HG03139 (cell line): ENCODE results near the gene STAT3.
"Not testable (repeated sequence)": the region's sequence is repeated elsewhere in the genome, so short reads cannot be mapped to it uniquely, and the experiment has no call there.

Source experiments
- ATAC-seq: cut with Tn5 transposase; IDR thresholded peaks from one replicate; pipeline ENCODE4 v1.9.1; 2021; ENCODE audit not compliant: unreplicated experiment

The STAT3 gene

DNA sequence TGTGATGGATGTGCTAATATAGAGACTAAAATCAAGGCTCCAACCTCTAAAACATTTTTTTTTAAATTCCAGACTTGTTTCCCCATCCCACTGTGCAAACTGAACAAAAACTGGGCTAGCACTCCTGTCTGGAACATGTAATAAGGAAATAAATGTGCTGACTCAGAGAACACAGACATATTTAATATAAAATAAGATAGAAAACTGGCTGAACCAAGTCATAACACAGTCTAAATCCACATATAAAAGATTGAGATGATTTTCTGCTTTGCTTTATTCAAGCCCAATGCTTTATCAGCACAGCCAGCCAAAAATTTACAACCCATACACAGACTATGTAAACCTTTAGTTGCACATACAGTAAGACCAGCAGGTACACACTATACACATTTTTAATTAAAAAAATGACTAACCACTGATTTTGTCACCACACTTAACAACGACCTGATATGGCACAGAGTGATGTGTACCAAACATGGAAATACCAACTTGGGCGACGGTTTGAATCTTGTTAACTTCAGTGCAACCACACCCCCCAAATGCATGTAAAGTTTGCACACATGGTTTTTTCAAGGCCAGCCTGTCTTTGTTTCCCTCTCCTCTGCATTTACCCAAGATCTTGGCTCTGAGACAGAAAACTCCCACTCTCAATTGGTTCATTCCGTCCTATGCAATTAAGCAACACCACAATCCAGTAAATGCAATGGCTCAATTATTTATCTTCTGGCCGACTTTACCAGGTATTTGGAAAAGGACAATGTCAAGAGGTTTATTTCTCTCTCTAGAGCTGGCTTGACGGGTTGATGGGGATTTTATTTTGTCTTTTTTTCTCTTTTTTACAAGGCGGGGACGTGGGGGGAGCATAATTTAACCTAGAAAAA is 1.2 kb downstream of the STAT3 start:
- ATAC-seq, result no peak

DNA sequence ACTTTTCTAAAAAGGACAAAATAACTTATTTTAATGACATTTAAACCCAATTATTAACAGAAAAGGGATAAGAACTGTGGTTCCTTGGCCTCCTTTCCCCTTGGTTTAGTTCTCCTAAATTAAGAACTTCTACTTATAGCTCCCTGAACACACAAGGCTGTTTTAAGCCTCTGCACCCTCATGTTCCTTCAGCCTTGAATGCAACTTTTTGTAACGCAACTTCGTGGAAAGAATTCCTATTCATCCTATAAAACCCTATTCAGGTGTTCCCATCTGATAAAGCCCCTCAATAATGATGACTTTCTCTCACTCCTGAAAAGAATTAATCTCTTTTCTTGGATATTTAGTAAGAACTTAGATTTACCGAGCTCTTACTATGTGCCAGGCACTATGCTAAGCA is 6.3 kb downstream of the STAT3 start:
- no peak for ATAC-seq

DNA sequence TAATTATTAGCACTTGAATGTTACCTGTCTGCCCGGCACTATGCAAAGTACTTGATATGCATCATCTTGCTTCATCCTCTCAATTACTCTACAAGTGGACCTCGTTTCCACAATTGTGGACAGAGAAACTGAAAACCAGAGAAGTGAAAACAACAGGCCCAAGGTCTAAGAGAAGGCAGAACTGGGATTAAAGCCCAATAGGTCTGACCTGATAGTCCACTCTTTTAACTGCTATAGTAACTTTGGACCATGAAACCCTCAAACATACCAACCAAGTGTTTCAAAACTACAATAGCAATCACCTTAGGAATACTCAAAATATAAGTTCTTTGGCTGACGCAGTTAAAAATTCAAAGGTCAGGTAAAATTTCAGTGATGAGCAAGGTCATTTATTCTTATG is 7.3 kb downstream of the STAT3 start:
- no peak for ATAC-seq

- no peak for ATAC-seq
These were observed 9.2 kb downstream of the STAT3 start for GRCh38 chr17:42378959-42379594.

DNA sequence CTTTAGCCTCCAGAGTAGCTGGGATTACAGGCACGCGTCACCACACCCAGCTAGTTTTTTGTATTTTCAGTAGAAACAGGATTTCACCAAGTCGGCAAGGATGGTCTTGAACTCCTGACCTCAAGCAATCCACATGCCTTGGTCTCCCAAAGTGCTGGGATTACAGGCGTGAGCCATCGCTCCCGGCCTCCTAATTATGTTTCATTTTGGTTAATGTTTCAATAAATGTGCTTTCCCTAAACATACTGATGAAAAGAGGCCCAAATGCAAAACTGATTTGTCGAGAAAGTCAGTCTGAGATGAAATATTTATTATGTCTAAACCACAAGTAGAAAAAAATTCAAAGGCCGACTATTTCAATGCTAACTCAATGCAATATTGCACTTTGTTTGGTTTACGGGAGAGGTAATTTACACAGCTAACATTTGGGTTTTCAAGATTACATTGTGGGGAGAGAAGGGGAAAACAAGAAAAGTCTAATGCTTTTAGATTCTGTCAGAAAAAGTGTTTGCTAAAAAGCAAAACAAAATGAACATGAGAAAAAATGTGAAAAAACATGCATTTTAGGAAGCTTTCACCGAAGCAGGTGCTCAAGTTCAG is 9.8 kb downstream of the STAT3 start:
- ATAC-seq, result no peak

DNA sequence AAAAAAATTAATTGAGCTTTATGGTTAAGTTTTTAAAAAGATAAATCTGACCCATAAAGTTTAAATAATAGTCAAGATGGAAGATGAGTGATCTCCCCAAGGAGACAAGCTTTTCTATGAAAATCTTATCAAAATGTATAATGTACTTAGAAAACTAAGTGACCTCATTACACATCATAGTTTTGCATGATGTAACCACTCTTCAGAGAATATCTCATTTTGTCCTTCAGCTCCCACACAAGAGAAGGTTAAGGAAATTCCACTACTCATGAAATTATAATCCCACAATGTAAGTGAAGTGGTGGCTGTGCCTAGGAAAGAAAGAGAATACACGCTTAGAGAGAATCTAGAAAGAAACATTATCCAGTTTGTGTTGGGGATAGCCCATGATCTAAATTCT is 14.3 kb downstream of the STAT3 start:
- ATAC-seq, result no peak

DNA sequence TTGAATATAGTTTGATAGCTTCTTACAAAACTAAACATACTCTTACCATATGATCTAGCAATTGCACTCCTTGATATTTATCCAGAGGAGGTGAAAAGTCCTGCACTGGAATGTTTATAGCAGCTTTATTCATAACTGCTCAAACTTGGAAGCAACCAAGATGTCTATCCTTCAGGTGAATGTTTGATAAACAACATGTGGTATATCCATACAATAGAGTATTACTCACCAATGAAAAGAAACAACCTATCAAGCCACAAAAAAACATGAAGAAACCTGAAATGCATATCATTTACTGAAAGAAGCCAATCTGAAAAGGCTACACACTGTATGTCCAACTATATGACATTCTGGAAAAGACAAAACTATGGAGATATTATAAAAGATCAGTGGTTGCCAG is 16.1 kb downstream of the STAT3 start:
- ATAC-seq, result no peak

GRCh38 chr17:42368797-42369561 is 19.3 kb downstream of the STAT3 start:
- ATAC-seq, result not testable (repeated sequence)

DNA sequence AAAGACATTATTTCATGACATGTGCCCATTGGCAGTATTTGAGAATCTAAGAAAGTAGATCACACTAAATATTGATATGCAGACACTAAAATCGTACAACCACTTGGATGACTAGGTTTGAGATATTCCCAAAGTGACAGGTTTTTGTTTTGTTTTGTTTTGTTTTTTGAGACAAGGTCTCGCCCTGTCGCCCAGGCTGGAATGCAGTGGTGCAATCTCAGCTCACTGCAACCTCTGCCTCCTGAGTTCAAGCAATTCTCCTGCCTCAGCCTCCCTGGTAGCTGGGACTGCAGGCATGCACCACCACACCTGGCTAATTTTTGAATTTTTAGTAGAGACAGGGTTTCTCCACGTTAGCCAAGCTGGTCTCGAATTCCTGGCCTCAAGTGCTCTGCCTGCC is 19.9 kb downstream of the STAT3 start:
- not testable (repeated sequence) for ATAC-seq

DNA sequence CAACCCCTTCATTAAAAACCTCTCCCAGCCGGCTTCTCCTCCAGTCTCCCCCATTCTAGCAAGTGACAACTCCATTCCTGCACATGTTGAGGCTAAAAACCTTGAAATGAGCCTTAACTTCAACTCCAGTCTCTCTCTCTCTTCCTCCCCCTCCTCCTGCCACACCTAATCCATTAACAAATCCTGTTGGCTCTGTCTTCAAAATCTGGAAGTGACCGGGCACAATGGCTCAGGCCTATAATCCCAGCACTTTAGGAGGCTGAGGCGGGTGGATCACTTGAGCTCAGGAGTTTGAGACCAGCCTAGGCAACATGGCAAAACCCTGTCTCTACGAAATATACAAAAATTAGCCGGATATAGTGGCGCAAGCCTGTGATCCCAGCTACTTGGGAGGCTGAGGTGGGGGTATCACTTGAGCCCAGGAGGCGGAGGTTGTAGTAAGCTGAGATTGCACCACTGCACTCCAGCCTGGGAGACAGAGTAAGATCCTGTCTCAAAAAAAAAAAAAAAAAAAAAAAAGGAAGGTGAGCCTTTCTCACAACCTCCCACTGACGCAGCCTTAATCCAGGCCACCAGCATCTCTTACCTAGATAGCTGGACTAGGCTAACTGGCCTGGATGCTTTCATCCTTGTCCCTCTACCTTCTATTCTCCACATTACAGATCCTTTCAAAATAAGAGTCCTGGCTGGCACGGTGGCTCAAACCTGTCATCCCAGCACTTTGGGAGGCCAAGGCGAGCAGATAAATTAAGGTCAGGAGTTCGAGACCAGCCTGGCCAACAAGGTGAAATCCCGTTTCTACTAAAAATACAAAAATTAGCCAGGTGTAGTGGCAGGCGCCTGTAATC is 21.8 kb downstream of the STAT3 start:
- ATAC-seq, result not testable (repeated sequence)

GRCh38 chr17:42365136-42365535 is 23.1 kb downstream of the STAT3 start:
- no peak for ATAC-seq

DNA sequence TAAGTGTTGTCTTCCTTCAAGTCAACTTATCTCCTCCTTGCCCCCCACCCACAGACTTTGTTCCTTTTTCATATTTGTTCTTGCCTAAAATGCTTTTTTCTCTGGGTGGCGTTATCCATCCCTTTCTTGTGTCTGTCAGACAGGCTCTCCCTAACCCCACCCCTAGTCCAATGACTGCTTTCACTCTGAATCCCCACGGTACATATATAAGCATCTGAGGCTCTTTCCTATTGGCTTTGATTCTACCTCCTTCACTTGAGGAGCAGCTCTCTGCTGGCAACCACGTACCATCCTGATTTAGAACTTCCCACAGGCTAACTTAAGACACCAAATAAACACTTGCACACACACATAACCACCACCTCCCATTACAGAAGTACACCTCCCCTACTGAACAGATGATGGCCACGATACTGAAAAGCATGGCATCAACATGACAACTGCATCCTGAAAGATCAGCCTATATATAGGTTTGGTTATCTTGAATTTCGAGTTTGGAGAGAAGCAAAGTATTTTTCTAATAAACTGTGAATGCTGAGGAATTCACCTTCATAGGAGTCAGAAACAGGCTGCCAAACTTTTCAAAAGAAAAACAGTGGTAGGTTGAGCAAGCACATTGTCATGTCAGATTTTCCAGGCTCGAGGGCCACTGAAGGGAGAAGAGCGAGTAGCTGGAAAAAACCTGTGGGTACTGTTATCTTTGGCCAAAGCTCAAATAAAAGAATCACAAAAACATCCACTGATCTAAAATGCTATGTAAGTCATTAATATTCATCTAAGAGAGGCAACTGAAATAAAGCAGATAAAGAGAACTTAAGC is 24.3 kb downstream of the STAT3 start:
- no peak for ATAC-seq

- no peak for ATAC-seq
These were observed 25.0 kb downstream of the STAT3 start for GRCh38 chr17:42363231-42363630.

DNA sequence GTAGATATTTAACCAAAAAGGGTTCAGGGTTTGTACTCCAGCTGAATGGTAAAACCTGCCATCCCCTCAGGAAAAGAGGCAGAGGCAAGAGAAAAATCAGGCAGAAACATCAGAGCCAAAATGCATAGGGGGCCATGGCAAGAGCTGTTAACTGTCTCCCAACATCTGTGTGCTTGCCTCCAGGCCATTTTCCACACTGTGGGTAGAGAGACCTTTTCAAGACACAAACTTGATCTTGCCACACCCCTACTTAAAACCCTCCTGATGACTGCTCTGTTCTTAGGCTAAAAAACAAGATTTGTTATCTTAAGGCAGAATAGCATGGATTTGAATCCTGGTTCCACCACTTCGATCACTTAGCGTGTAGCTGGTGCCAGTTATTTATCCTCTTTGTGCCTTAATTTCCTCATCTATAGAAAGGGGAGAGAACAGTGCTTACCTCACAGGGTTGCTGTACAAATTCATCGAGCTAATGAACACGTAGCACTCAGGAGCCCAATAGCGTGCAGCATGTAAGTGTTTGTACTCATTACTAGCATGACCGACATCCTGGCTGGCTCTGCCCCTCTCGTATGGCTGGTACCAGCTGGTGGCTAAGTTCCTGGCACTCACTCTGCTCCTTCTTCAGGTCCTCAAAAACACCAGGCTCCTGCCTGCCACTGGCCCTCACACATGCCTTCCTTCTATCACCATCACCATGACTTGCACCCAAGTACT is 25.8 kb downstream of the STAT3 start:
- ATAC-seq, result no peak

DNA sequence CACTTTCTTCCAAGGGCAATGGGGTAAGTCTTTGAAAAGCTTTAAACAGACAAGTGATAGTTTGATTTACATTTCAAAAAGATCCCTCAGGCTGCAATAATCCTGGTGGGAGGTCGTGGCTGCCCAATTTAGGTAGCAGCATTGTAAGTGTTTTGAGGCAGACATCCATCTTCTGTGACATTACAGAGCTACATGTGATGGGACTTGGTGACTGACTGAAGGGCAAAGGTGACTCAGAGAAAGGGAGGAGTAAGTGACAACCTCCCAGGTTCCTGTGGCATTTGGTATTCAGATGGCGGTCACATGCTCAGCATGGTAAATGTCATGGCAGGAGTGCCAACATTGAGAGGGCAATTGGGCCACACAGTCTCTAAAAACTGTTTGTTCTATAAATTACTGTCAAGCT is 26.5 kb downstream of the STAT3 start:
- no peak for ATAC-seq

GRCh38 chr17:42360388-42360787 is 27.9 kb downstream of the STAT3 start:
- ATAC-seq, result not testable (repeated sequence)

DNA sequence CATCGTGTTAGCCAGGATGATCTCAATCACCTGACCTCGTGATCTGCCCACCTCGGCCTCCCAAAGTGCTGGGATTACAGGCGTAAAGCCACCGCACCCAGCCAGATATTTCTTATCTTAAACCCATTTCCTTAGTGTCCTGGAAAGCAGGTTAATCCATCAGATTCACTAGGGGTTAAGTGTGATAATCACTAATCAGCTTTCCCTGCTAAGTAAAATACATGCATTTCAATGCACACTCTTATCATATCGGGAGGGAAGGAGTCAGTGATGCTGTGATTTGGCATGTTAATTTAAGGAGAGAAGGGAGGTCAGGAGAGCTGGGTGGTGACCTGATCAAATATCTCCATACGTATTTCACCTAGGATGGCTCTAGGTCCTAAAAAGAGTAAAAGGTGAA is 29.1 kb downstream of the STAT3 start:
- no peak for ATAC-seq

DNA sequence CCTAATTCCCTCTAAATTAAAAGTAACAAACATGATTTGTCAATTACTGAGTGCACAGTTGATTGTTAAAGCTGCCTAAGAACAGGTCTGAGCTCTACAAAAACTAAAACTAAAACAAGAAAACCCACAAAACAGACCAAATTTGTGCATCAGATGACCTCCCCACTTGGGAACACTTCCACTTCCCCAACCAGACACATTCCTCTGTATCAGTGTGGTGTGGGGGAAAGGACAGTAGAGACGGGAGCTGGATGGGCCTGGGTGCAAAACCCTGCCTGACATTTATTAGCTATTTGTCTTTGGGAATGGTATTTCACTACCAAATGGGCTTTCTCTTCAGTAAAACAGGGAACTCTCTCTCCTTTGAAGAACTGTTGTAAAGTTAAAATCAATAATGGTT is 29.8 kb downstream of the STAT3 start:
- ATAC-seq, result no peak
